ENCODE data around the gene KRTAP10-11.
A peak's percentile ranks its signal among the peaks of the same experiment; 100 is the strongest.
"Not testable (repeated sequence)": the region's sequence is repeated elsewhere in the genome, so short reads cannot be mapped to it uniquely, and the experiment has no call there.

Gene KRTAP10-11

GRCh38 chr21:44640761-44641160, 5.5 kb upstream of the KRTAP10-11 start:
- no peak for DNase-seq

GRCh38 chr21:44643741-44644310, 2.4 kb upstream of the KRTAP10-11 start:
- DNase-seq, result no peak

GRCh38 chr21:44644878-44645277, 1.3 kb upstream of the KRTAP10-11 start:
- DNase-seq, result no peak

- DNase-seq, result peak; percentile 42 to 67
Observed at GRCh38 chr21:44647222-44647552, 973 bp downstream of the KRTAP10-11 start.

GRCh38 chr21:44648557-44649311, 2.5 kb downstream of the KRTAP10-11 start:
- no peak for DNase-seq

GRCh38 chr21:44649521-44650100, 3.4 kb downstream of the KRTAP10-11 start:
- DNase-seq, result no peak

- DNase-seq, result no peak
Observed at GRCh38 chr21:44650265-44650972, 4.2 kb downstream of the KRTAP10-11 start.

- DNase-seq, result no peak
Observed at GRCh38 chr21:44650973-44651675, 4.9 kb downstream of the KRTAP10-11 start.

- no peak for DNase-seq
Observed at GRCh38 chr21:44653123-44653522, 6.9 kb downstream of the KRTAP10-11 start.

GRCh38 chr21:44653656-44654575, 7.7 kb downstream of the KRTAP10-11 start:
- DNase-seq, result no peak

GRCh38 chr21:44654576-44655175, 8.5 kb downstream of the KRTAP10-11 start, which contains the start of gene KRTAP12-4:
TSS of gene KRTAP12-4 (minus strand) at chr21:44654659. CDS start at chr21:44654614, 45 bp downstream.
- DNase-seq, result no peak

- no peak for DNase-seq
Observed at GRCh38 chr21:44656868-44657267, 10.7 kb downstream of the KRTAP10-11 start.

- DNase-seq, result no peak
Observed at GRCh38 chr21:44657635-44658540, 11.7 kb downstream of the KRTAP10-11 start, which contains the start of gene KRTAP12-3. TSS of gene KRTAP12-3 (plus strand) at chr21:44657932. CDS start at chr21:44657980, 48 bp downstream.

GRCh38 chr21:44658541-44658910, 12.3 kb downstream of the KRTAP10-11 start:
- no peak for DNase-seq

- DNase-seq, result no peak
Observed at GRCh38 chr21:44658913-44659595, 12.8 kb downstream of the KRTAP10-11 start.

- DNase-seq, result not testable (repeated sequence)
Observed at GRCh38 chr21:44661567-44661966, 15.4 kb downstream of the KRTAP10-11 start.

- no peak for DNase-seq
Observed at GRCh38 chr21:44664691-44665090, 18.5 kb downstream of the KRTAP10-11 start.

- no peak for DNase-seq
Observed at GRCh38 chr21:44666401-44667320, 20.4 kb downstream of the KRTAP10-11 start, which contains the start of gene KRTAP12-2. TSS of gene KRTAP12-2 (minus strand) at chr21:44666927. CDS start at chr21:44666886, 41 bp downstream.
